ENCODE measurements around the gene FAM222A. TPM values are rescaled to one million over a fixed set of nuclear protein-coding genes. Genes with fewer than 3 reads are reported as not detected.

Gene FAM222A
- total RNA-seq, 4 donors from 2014 or later: 1.4 to 3.0 (median 1.8) TPM

- TF ChIP-seq EP300 (IDR thresholded peaks at IDR 0.05; ENCODE audit: low read depth) (no peak), CTCF (IDR thresholded peaks at IDR 0.05) (no peak), POLR2AphosphoS5 (IDR thresholded peaks at IDR 0.05) (no peak), POLR2A (IDR thresholded peaks at IDR 0.05) (no peak)
- Histone ChIP-seq H3K27ac (no peak overlapping the region), H3K4me3 (no peak overlapping the region)
Observed at GRCh38 chr12:109792992-109793391, 79.4 kb downstream of the FAM222A start.

DNA sequence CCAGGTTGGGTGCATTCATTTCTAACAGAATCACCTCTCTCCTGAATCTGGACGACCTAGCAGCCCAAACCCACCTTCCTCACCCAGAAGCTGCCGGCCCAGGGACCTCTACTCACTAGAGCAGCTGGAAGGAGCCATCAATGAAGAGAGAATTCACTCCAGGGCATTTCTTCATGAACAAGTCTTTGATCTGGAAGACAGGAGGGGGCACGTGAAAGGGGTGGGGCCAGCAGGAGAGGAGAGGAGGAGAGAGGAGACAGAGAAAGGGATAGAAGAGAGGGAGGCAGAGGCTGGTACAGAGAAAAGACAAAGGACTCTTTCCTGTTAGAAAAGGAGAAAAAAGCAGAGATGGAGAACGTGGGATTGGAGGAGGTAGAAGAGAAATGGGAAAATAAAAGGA lies 79.8 kb downstream of the FAM222A start:
- no peak for DNase-seq
- 18 to 43% methylated on average over 4 of the region's 4 CpGs for WGBS, 2 donors (ENCODE audit: low coverage in 1 of 2)
- Histone ChIP-seq H3K36me3 (no peaks in the 10 kb centered on the region), H3K27ac (no peak overlapping the region), H3K27me3 (no peaks in the 10 kb centered on the region), H3K4me3 (no peak overlapping the region), H3K4me1 (no peaks in the 10 kb centered on the region), H3K9me3 (no peaks in the 10 kb centered on the region)
- TF ChIP-seq EP300 (IDR thresholded peaks at IDR 0.05; ENCODE audit: low read depth) (no peak), POLR2AphosphoS5 (IDR thresholded peaks at IDR 0.05) (no peak), POLR2A (IDR thresholded peaks at IDR 0.05) (no peak), CTCF (IDR thresholded peaks at IDR 0.05) (no peak)
- in situ Hi-C loops (cut with MboI; ENCODE audit: low pct_ligation_motif_present in 1 of 4, low pct_unique_long_range_greater_than_20kb in 1 of 4, low sequenced_read_pairs in 3 of 4): no loop called here
- intact Hi-C loops (cut with DNase I; ENCODE audit: low total_unique reads): no loop called here

More at GRCh38 chr12:109792992-109793391, 79.4 kb downstream of the FAM222A start:
- H3K27me3 ChIP-seq: no peaks in the 10 kb centered on the region
- no peaks in the 10 kb centered on the region for H3K4me1 ChIP-seq
- H3K9me3 ChIP-seq: no peaks in the 10 kb centered on the region
- DNase-seq: no peak
- in situ Hi-C loops (cut with MboI; ENCODE audit: low pct_ligation_motif_present in 1 of 4, low pct_unique_long_range_greater_than_20kb in 1 of 4, low sequenced_read_pairs in 3 of 4): no loop called here
- intact Hi-C loops (cut with DNase I; ENCODE audit: low total_unique reads): no loop called here
- no peaks in the 10 kb centered on the region for H3K36me3 ChIP-seq

GRCh38 chr12:109793826-109794501 lies 80.3 kb downstream of the FAM222A start:
- 84% methylated on average over 26 of the region's 26 CpGs; no CpG with 5 or more reads in 1 of the 2 donors for WGBS, 2 donors (ENCODE audit: low coverage in 1 of 2)
- Histone ChIP-seq H3K4me3 (no peak overlapping the region), H3K4me1 (no peaks in the 10 kb centered on the region), H3K27ac (no peak overlapping the region), H3K9me3 (no peaks in the 10 kb centered on the region), H3K27me3 (no peaks in the 10 kb centered on the region), H3K36me3 (no peaks in the 10 kb centered on the region)
- in situ Hi-C loops (cut with MboI; ENCODE audit: low pct_ligation_motif_present in 1 of 4, low pct_unique_long_range_greater_than_20kb in 1 of 4, low sequenced_read_pairs in 3 of 4) (no loop called here), intact Hi-C loops (cut with DNase I; ENCODE audit: low total_unique reads) (no loop called here)
- TF ChIP-seq CTCF (IDR thresholded peaks at IDR 0.05) (no peak), POLR2A (IDR thresholded peaks at IDR 0.05) (no peak), EP300 (IDR thresholded peaks at IDR 0.05; ENCODE audit: low read depth) (no peak), POLR2AphosphoS5 (IDR thresholded peaks at IDR 0.05) (no peak)
- no peak for DNase-seq

GRCh38 chr12:109795023-109795422 lies 81.4 kb downstream of the FAM222A start:
- intact Hi-C loops (cut with DNase I; ENCODE audit: low total_unique reads) (no loop called here), in situ Hi-C loops (cut with MboI; ENCODE audit: low pct_ligation_motif_present in 1 of 4, low pct_unique_long_range_greater_than_20kb in 1 of 4, low sequenced_read_pairs in 3 of 4) (no loop called here)
- H3K9me3 ChIP-seq: no peaks in the 10 kb centered on the region
- DNase-seq: no peak
- no peak overlapping the region for H3K27ac ChIP-seq
- WGBS, 2 donors (ENCODE audit: low coverage in 1 of 2): 87 to 96% methylated on average over 2 of the region's 2 CpGs
- no peaks in the 10 kb centered on the region for H3K36me3 ChIP-seq
- no peak overlapping the region for H3K4me3 ChIP-seq
- H3K27me3 ChIP-seq: no peaks in the 10 kb centered on the region
- TF ChIP-seq POLR2AphosphoS5 (IDR thresholded peaks at IDR 0.05) (no peak), POLR2A (IDR thresholded peaks at IDR 0.05) (no peak), CTCF (IDR thresholded peaks at IDR 0.05) (no peak), EP300 (IDR thresholded peaks at IDR 0.05; ENCODE audit: low read depth) (no peak)
- no peaks in the 10 kb centered on the region for H3K4me1 ChIP-seq
